Gastrocnemius medialis (tissue), 4 donors: ENCODE results near the gene VAMP5.

ENCODE experiments used
- POLR2A ChIP-seq, 2 donors: fragments of 450-650 bp; IDR thresholded peaks; one replicate each; pipeline ENCODE4 v1.6.1; 2017; ENCODE audit warnings: antibody characterized with exemption in 2 of 2, mild to moderate bottlenecking in 2 of 2, moderate library complexity in 2 of 2
- TF ChIP-seq, protein P1 (sequence below), 5 experiments: fragments of 450-650 bp in 3 of 5; fragments of 200-600 bp in 2 of 5; sonication (generic) in 2 of 5; IDR thresholded peaks in 4 of 5; conservative IDR thresholded peaks in 1 of 5; 1 replicate in 4 of 5; 2 replicates in 1 of 5; pipeline ENCODE4 v1.5.1; 2016 to 2019; ENCODE audit warnings: antibody characterized with exemption in 5 of 5, mild to moderate bottlenecking in 3 of 5, moderate library complexity in 3 of 5

DNA sequence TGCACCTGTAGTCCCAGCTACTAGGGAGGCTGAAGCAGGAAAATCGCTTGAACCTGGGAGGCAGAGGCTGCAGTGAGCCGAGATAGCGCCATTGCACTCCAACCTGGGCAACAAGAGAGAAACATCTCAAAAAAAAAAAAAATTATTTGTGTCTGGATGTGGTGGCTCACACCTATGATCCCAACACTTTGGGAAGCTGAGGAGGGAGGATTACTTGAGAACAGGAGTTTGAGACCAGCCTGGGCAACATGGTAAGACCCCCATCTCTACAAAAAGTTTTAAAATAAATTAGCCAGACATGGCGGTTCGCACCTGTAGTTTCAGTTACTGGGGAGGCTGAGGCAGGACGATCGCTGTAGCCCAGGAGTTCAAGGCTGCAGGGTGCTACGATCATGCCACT is 8.5 kb upstream of the VAMP5 start:
- TF ChIP-seq, protein P1, sequence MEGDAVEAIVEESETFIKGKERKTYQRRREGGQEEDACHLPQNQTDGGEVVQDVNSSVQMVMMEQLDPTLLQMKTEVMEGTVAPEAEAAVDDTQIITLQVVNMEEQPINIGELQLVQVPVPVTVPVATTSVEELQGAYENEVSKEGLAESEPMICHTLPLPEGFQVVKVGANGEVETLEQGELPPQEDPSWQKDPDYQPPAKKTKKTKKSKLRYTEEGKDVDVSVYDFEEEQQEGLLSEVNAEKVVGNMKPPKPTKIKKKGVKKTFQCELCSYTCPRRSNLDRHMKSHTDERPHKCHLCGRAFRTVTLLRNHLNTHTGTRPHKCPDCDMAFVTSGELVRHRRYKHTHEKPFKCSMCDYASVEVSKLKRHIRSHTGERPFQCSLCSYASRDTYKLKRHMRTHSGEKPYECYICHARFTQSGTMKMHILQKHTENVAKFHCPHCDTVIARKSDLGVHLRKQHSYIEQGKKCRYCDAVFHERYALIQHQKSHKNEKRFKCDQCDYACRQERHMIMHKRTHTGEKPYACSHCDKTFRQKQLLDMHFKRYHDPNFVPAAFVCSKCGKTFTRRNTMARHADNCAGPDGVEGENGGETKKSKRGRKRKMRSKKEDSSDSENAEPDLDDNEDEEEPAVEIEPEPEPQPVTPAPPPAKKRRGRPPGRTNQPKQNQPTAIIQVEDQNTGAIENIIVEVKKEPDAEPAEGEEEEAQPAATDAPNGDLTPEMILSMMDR (IDR thresholded peaks at IDR 0.05 in 4 of 5, conservative IDR thresholded peaks at IDR 0.05 in 1 of 5), result no peak
- no peak for TF ChIP-seq POLR2A (IDR thresholded peaks at IDR 0.05)
